Stomach (tissue), 9 donors: ENCODE data around the gene DCBLD2. TPM values are rescaled to one million over a fixed set of nuclear protein-coding genes. Genes with fewer than 3 reads are reported as not detected.

Source experiments
- DNase-seq, 2 donors: peaks; one replicate each; pipeline versions ENCODE4 v3.0.0 to v3.0.0-alpha.2; 2013 to 2019
- H3K27ac ChIP-seq, 5 donors: fragments of 200-600 bp in 4 of 5; sonication (generic) in 4 of 5; one replicate each; pipeline ENCODE4 v1.5.1; 2013 to 2019; ENCODE audit warnings: mild to moderate bottlenecking in 1 of 5, moderate library complexity in 1 of 5
- H3K27me3 ChIP-seq, 3 donors: fragments of 200-600 bp; sonication (generic); one replicate each; pipeline ENCODE4 v1.5.1; 2017 to 2019; ENCODE audit warnings: mixed run types in 1 of 3
- H3K36me3 ChIP-seq, 4 donors: fragments of 200-600 bp; sonication (generic); 1 replicate in 3 of 4; 2 replicates in 1 of 4; pipeline ENCODE4 v1.5.1; 2016 to 2019
- H3K4me1 ChIP-seq, 4 donors: fragments of 200-600 bp; sonication (generic); one replicate each; pipeline ENCODE4 v1.5.1; 2016 to 2019
- H3K4me3 ChIP-seq, 4 donors: fragments of 200-600 bp; sonication (generic) in 3 of 4; one replicate each; pipeline ENCODE4 v1.5.1; 2016 to 2019; ENCODE audit warnings: mild to moderate bottlenecking in 1 of 4
- H3K9me3 ChIP-seq, 4 donors: fragments of 200-600 bp; sonication (generic); one replicate each; pipeline ENCODE4 v1.5.1; 2016 to 2019
- EP300 ChIP-seq: sonication (generic); formaldehyde crosslinking; IDR thresholded peaks from one replicate; pipeline ENCODE4 v1.6.1; 2017; ENCODE audit warnings: antibody characterized with exemption
- POLR2A ChIP-seq, 4 donors: fragments of 450-650 bp; IDR thresholded peaks; one replicate each; pipeline ENCODE4 v1.6.1; 2016; ENCODE audit warnings: antibody characterized with exemption in 4 of 4, control low read depth in 2 of 4, mild to moderate bottlenecking in 1 of 4, moderate library complexity in 1 of 4
- POLR2AphosphoS5 ChIP-seq, 3 donors: sonication (generic); formaldehyde crosslinking; IDR thresholded peaks; one replicate each; pipeline ENCODE4 v1.6.1; 2016; ENCODE audit warnings: antibody characterized with exemption in 3 of 3
- WGBS, 5 donors: extraction: QIAGEN DNeasy Blood & Tissue Kit in 3 of 5; methylation state at CpG; one replicate each; pipeline versions ENCODE4 v1.1.5 to v1.1.7; 2013 to 2018; 5-methylcytosine and 5-hydroxymethylcytosine counted together
- intact Hi-C: fragments of 100-400 bp; cut with DNase I; formaldehyde crosslinking; loops from one replicate; pipeline ENCODE4 v1.15.1; 2023; ENCODE audit warnings: low total_unique reads
- polyA plus RNA-seq, 3 donors: library from polyadenylated mRNA; stranded (reverse); fragments of 200-250 nt; gene quantifications; one replicate each; pipeline ENCODE4 v1.2.3, GENCODE V29; 2013
- total RNA-seq, 5 donors: library from RNA; depleted of rRNA; stranded (reverse); fragments of >200 nt; gene quantifications; one replicate each; pipeline versions ENCODE4 v1.1.0 to v1.2.3, GENCODE V29; 2014 to 2016
- TF ChIP-seq, protein P1 (sequence below), 7 experiments: fragments of 450-650 bp in 4 of 7; fragments of 200-600 bp in 3 of 7; sonication (generic) in 3 of 7; IDR thresholded peaks; one replicate each; pipeline ENCODE4 v1.5.1; 2016 to 2019; ENCODE audit warnings: antibody characterized with exemption in 7 of 7, control low read depth in 2 of 7, mild to moderate bottlenecking in 1 of 7
- donor health status: healthy with polysubstance abuse.
- donor health status: Bipolar disorder and iron deficiency.
- donor health status: healthy.

Gene DCBLD2
- total and polyA plus RNA-seq, 8 donors: 2.3 to 77.1 (median 29.6) TPM

DNA sequence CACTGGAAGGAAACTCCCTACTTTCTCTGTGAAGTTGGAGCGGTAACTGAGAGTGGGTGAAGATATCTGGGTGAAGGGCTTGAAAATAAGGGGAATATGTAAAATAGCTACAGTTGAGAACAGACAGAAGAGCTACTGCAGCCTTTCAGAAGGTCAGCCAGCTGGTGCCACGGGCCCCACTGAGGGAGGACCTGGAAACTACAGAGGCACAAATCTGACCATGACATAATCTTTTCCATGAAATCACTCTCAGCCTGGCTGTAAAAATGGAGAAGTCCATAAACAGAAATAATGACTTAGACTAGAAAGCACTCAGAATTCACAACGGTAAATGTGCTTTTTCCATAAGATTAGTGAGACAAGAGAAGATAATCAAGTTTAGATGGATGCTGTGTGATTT, 91.9 kb downstream of the DCBLD2 start:
- intact Hi-C loops: no loop called here
- H3K9me3 ChIP-seq: no peaks in the 10 kb centered on the region
- 63 to 75% (median 72%) methylated on average over 3 of the region's 3 CpGs for WGBS, 5 donors
- peak in 1 of 2 donors; percentile 50 for DNase-seq
- no peak overlapping the region for H3K27ac ChIP-seq
- peaks cover 0 to 45% (median 37%) of the 10 kb centered on the region in 4 donors for H3K36me3 ChIP-seq
- H3K27me3 ChIP-seq: no peaks in the 10 kb centered on the region
- H3K4me1 ChIP-seq: peaks cover 0 to 28% (median 3%) of the 10 kb centered on the region in 4 donors
- TF ChIP-seq, protein P1, sequence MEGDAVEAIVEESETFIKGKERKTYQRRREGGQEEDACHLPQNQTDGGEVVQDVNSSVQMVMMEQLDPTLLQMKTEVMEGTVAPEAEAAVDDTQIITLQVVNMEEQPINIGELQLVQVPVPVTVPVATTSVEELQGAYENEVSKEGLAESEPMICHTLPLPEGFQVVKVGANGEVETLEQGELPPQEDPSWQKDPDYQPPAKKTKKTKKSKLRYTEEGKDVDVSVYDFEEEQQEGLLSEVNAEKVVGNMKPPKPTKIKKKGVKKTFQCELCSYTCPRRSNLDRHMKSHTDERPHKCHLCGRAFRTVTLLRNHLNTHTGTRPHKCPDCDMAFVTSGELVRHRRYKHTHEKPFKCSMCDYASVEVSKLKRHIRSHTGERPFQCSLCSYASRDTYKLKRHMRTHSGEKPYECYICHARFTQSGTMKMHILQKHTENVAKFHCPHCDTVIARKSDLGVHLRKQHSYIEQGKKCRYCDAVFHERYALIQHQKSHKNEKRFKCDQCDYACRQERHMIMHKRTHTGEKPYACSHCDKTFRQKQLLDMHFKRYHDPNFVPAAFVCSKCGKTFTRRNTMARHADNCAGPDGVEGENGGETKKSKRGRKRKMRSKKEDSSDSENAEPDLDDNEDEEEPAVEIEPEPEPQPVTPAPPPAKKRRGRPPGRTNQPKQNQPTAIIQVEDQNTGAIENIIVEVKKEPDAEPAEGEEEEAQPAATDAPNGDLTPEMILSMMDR (IDR thresholded peaks at IDR 0.05): no peak
- TF ChIP-seq POLR2A (IDR thresholded peaks at IDR 0.05): no peak
- TF ChIP-seq POLR2AphosphoS5 (IDR thresholded peaks at IDR 0.05): no peak
- no peak for TF ChIP-seq EP300
- H3K4me3 ChIP-seq: no peak overlapping the region

DNA sequence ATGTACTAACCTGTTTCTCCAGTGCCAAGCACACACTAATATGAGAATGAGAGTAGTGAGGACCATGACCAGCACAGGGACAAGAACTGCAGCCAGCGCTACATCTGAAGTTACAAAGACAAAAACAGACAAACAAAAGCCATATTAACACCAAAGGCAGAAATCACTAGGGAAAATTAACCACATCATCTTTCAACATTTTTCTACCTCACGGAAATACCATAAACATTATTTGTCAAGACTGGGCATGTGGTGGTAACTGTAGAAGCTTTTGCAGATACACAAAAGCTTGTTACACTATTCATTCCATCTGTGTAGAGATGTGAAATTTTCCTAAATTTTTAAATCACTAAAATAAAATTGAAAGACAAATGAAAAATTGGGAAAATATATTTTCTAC, 93.4 kb downstream of the DCBLD2 start:
- Histone ChIP-seq H3K9me3 (no peaks in the 10 kb centered on the region), H3K36me3 (peaks cover 0 to 45% (median 35%) of the 10 kb centered on the region in 4 donors), H3K4me1 (peaks cover 0 to 25% (median 3%) of the 10 kb centered on the region in 4 donors), H3K27ac (no peak overlapping the region), H3K27me3 (no peaks in the 10 kb centered on the region), H3K4me3 (no peak overlapping the region)
- intact Hi-C loops: no loop called here
- TF ChIP-seq POLR2A (IDR thresholded peaks at IDR 0.05): no peak
- no peak for TF ChIP-seq EP300
- TF ChIP-seq, protein P1 (IDR thresholded peaks at IDR 0.05): no peak
- TF ChIP-seq POLR2AphosphoS5 (IDR thresholded peaks at IDR 0.05): no peak
- WGBS, 5 donors: 84 to 99% (median 96%) methylated on average over 2 of the region's 2 CpGs
- no peak for DNase-seq

DNA sequence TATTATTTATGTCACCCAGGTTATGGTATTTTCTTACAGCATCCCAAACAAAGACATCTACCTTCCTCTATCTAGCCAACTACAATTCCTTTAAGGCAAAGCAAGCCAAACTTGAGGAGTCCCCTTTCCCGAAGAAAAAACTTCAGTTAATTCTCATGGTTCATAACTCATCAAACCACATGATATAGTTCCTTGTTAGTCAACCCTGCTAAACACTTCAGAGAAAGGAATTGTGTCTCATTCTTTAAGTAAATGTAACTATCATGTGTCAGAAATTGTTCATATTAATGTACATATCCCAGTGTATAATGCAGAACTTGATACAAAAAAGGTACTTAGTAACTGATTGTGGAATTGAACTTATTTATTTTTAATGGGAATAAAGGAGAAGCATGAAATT, 93.9 kb downstream of the DCBLD2 start:
- intact Hi-C loops: no loop called here
- TF ChIP-seq, protein P1 (IDR thresholded peaks at IDR 0.05): no peak
- no peak for TF ChIP-seq POLR2AphosphoS5 (IDR thresholded peaks at IDR 0.05)
- no peak for TF ChIP-seq POLR2A (IDR thresholded peaks at IDR 0.05)
- no peak for TF ChIP-seq EP300
- Histone ChIP-seq H3K9me3 (no peaks in the 10 kb centered on the region), H3K27ac (no peak overlapping the region), H3K4me1 (peaks cover 0 to 20% (median 3%) of the 10 kb centered on the region in 4 donors), H3K4me3 (no peak overlapping the region), H3K27me3 (no peaks in the 10 kb centered on the region), H3K36me3 (peaks cover 0 to 45% (median 35%) of the 10 kb centered on the region in 4 donors)
- 94 to 100% (median 97%) methylated on average over 1 of the region's 1 CpG for WGBS, 5 donors
- DNase-seq: no peak

DNA sequence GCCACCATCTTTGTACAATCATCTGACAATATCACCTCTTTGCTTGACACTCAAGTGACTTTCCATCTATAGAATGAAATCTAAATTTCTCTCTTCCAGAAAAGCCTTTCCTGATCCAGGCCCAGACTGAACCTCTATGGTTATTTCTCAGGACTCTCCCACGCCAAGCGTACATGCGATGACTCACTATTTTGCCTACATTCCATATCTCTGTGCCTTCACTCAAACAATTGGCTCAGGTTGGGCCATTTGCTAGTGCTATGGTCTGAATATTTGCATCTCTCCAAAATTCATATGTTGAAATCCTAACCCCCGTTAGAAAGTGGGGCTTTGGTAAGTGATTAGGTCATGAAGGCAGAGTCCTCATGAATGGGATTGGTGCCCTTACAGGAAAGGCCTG, 94.5 kb downstream of the DCBLD2 start:
- Histone ChIP-seq H3K4me1 (peaks cover 0 to 17% (median 3%) of the 10 kb centered on the region in 4 donors), H3K27me3 (no peaks in the 10 kb centered on the region), H3K4me3 (no peak overlapping the region), H3K36me3 (peaks cover 0 to 45% (median 35%) of the 10 kb centered on the region in 4 donors), H3K27ac (no peak overlapping the region), H3K9me3 (no peaks in the 10 kb centered on the region)
- intact Hi-C loops: no loop called here
- no peak for DNase-seq
- TF ChIP-seq, protein P1 (IDR thresholded peaks at IDR 0.05): no peak
- TF ChIP-seq POLR2A (IDR thresholded peaks at IDR 0.05) (no peak), POLR2AphosphoS5 (IDR thresholded peaks at IDR 0.05) (no peak), EP300 (no peak)
- WGBS, 5 donors: 70 to 84% (median 81%) methylated on average over 4 of the region's 4 CpGs
